IPS DF 4.7 (cell line): ENCODE results near the gene RAG2.

Experiments used
- DNase-seq: peaks from one replicate; pipeline ENCODE4 v3.0.0-alpha.2; 2013; ENCODE audit warnings: low spot score; ENCODE audit errors: extremely low read depth

RAG2 gene

GRCh38 chr11:36550385-36551115, 47.5 kb downstream of the RAG2 start:
- no peak for DNase-seq
